WERI-Rb-1 (cell line): ENCODE results near the gene GDF10.

Experiments
- DNase-seq: peaks from one replicate; pipeline ENCODE4 v3.0.0-alpha.2; 2020
- H3K27ac ChIP-seq: fragments of 250-450 bp; sonication (Bioruptor Pico); 2 replicates; pipeline ENCODE4 v1.5.1; 2020; ENCODE audit warnings: mild to moderate bottlenecking, moderate library complexity
- H3K27me3 ChIP-seq: fragments of 250-450 bp; sonication (Bioruptor Pico); 2 replicates; pipeline ENCODE4 v1.5.1; 2021; ENCODE audit warnings: mild to moderate bottlenecking, low read depth, moderate library complexity; ENCODE audit not compliant: insufficient read depth, severe bottlenecking
- H3K36me3 ChIP-seq: fragments of 250-450 bp; sonication (Bioruptor Pico); 2 replicates; pipeline ENCODE4 v1.5.1; 2020; ENCODE audit warnings: mild to moderate bottlenecking, moderate library complexity
- H3K4me3 ChIP-seq: 2 replicates; pipeline ENCODE4 v1.5.1; 2011; ENCODE audit warnings: low read depth, mild to moderate bottlenecking, control low read depth, low read length
- H3K9me3 ChIP-seq: fragments of 250-450 bp; sonication (Bioruptor Pico); 2 replicates; pipeline ENCODE4 v1.5.1; 2021; ENCODE audit warnings: mild to moderate bottlenecking, moderate library complexity; ENCODE audit not compliant: severe bottlenecking
- TF ChIP-seq, protein P1 (sequence below): IDR thresholded peaks from 2 replicates; pipeline ENCODE4 v1.5.1; 2011; ENCODE audit warnings: low read depth, mild to moderate bottlenecking, control low read depth, inconsistent platforms, low read length

Gene GDF10

DNA sequence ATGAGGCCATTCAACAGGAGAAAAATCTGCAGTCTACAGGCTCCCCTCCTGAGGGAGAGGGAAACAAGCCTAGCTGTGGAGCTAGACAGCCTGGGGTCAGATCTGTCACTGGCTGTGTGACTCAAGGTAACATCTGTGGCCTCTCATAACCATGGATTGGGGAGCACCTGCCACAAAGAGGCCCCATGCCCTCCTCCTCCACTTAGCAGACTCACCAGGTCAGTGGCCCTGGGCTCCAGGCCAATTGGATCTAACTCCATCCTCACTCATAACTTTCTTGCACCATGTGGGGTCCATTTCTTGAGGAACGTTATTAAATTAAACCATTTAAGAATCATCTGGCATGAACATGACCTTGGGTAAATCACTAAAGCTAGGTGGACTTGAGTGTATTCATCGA, 1.8 kb downstream of the GDF10 start:
- H3K27ac ChIP-seq, result no peak overlapping the region
- H3K9me3 ChIP-seq, result no peaks in the 10 kb centered on the region
- H3K4me3 ChIP-seq, result no peak overlapping the region
- TF ChIP-seq, protein P1, sequence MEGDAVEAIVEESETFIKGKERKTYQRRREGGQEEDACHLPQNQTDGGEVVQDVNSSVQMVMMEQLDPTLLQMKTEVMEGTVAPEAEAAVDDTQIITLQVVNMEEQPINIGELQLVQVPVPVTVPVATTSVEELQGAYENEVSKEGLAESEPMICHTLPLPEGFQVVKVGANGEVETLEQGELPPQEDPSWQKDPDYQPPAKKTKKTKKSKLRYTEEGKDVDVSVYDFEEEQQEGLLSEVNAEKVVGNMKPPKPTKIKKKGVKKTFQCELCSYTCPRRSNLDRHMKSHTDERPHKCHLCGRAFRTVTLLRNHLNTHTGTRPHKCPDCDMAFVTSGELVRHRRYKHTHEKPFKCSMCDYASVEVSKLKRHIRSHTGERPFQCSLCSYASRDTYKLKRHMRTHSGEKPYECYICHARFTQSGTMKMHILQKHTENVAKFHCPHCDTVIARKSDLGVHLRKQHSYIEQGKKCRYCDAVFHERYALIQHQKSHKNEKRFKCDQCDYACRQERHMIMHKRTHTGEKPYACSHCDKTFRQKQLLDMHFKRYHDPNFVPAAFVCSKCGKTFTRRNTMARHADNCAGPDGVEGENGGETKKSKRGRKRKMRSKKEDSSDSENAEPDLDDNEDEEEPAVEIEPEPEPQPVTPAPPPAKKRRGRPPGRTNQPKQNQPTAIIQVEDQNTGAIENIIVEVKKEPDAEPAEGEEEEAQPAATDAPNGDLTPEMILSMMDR, result no peak
- no peak for DNase-seq
- H3K36me3 ChIP-seq, result no peaks in the 10 kb centered on the region
- H3K27me3 ChIP-seq, result no peaks in the 10 kb centered on the region

DNA sequence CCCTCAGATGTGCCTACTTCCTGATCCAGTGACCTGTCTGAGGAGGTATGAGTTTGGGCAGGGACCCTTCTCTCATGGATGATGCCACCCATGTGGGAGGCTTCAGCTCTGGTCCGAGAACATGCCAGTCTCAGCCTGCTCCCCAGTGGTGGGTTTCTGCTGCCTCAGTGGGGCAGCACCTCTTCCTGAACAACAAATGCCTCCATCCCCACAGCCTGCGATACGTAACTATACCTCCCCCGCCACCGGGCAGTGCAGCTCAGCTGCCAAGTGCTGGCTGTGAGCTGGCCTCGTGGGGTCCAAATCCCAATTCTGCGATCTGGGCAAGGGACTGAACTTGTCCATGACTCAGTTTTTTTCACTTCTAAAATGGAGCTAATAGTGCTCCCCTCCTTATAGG, 3.1 kb downstream of the GDF10 start:
- Histone ChIP-seq H3K9me3 (no peaks in the 10 kb centered on the region), H3K4me3 (no peak overlapping the region), H3K27me3 (no peaks in the 10 kb centered on the region), H3K27ac (no peak overlapping the region), H3K36me3 (no peaks in the 10 kb centered on the region)
- TF ChIP-seq, protein P1, result no peak
- no peak for DNase-seq

DNA sequence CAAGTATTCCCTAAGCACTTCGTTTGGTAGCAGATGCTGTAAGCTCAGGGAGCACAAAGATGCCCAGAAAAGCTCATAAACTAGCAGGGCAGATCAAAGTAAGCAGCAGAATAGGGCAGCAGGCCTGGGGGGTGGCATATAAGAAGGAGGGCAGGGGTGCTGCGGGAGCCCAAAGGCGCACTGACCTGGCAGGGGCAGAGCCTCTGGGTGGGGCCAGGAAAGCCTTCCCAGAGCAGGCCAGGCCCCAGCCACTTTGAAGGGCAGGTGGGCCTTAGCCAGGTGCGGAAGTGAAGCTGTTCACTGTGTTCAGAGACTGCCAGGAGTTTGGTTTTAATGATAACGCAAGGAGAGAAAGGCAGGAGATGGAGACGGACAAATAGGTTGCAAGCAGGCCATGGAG, 3.9 kb downstream of the GDF10 start:
- no peak overlapping the region for H3K27ac ChIP-seq
- TF ChIP-seq, protein P1, result no peak
- no peaks in the 10 kb centered on the region for H3K36me3 ChIP-seq
- no peaks in the 10 kb centered on the region for H3K27me3 ChIP-seq
- no peak overlapping the region for H3K4me3 ChIP-seq
- no peaks in the 10 kb centered on the region for H3K9me3 ChIP-seq
- no peak for DNase-seq

DNA sequence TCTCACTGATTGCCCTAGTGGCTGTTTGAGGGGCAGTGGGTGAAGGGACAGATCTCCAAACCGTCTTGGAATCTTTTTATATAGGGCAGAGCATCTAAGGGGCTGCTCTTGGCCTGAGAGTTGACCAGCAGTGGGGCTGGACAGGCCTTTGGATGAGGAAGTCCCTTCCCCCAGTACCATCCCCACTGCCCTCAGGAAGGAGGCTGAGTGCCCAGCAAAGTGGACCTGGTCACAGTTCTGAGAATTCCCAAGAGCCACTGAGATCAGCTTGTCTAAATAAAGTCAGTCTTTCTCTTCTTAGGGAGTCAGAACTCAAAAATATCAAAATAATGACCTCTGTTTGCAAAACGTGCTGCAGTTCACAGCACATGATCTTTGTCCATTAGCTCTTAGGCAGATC, 5.6 kb downstream of the GDF10 start:
- no peaks in the 10 kb centered on the region for H3K27me3 ChIP-seq
- no peak for DNase-seq
- no peaks in the 10 kb centered on the region for H3K9me3 ChIP-seq
- no peak overlapping the region for H3K27ac ChIP-seq
- no peak overlapping the region for H3K4me3 ChIP-seq
- TF ChIP-seq, protein P1, result no peak
- no peaks in the 10 kb centered on the region for H3K36me3 ChIP-seq

DNA sequence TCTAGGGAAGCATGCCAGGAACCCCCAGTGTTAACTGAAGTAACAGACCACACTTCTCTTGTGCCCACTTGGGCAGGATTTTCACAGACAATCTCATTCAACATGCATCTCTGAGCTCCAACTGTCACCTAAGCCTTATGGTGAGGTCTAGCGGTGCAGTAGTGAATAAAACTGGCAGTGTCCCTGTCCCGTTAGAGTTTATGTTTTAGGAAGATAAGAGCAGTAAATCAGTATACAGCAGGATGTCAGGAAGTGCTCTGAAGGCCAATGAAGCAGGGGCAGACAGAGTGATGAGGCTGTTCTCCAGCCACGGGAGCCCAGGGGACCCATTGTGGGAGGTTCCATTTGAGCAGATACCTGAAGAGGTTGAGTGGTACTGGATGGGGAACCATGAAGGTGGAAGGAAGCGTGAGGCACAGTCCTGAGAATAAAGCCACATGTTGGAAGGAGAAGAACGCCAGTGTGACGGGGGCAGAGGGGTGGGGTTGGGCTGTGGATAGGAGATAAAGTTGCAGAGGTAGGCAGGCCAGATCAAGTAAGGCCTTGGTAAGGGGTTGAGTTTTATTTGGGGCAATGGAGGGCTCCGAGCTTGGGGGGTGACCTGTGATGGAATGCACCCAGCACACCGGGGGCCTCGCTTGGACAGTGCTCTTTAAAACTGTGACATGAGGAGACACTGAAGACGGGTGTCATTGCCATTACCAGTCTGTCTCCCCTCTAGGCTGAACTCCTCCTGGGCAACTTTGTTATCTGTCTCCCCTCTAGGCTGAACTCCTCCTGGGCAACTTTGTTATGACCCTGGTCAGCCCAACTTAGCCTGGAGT, 6.6 kb downstream of the GDF10 start:
- H3K9me3 ChIP-seq, result no peaks in the 10 kb centered on the region
- H3K36me3 ChIP-seq, result no peaks in the 10 kb centered on the region
- no peak for DNase-seq
- H3K4me3 ChIP-seq, result no peak overlapping the region
- TF ChIP-seq, protein P1, result no peak
- no peak overlapping the region for H3K27ac ChIP-seq
- no peaks in the 10 kb centered on the region for H3K27me3 ChIP-seq

DNA sequence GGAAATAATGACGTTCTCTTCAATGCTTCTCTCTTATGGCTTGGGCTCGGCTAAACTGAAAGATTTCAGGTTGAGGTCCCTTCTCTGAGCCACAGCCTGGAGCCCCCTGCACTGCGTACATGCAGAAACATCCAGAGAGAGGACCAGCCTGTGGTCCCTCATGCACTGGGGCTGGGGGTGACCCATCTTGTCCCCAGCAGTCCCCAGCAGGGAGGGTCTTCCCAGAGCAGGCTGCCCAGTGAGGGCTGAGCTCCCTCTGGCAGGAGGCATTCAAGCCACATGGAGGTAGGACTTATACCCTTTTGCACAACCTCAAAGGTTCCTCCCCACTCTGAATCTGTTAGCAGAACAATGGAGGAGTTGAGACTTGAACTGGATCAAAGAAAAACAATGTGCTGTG, 7.4 kb downstream of the GDF10 start:
- Histone ChIP-seq H3K36me3 (no peaks in the 10 kb centered on the region), H3K27me3 (no peaks in the 10 kb centered on the region), H3K27ac (no peak overlapping the region), H3K9me3 (no peaks in the 10 kb centered on the region), H3K4me3 (no peak overlapping the region)
- no peak for DNase-seq
- TF ChIP-seq, protein P1, result no peak
